Measurements from ENCODE around the gene ALOX15B. TPM values are rescaled to one million over a fixed set of nuclear protein-coding genes. Genes with fewer than 3 reads are reported as not detected.

Gene ALOX15B, protein sequence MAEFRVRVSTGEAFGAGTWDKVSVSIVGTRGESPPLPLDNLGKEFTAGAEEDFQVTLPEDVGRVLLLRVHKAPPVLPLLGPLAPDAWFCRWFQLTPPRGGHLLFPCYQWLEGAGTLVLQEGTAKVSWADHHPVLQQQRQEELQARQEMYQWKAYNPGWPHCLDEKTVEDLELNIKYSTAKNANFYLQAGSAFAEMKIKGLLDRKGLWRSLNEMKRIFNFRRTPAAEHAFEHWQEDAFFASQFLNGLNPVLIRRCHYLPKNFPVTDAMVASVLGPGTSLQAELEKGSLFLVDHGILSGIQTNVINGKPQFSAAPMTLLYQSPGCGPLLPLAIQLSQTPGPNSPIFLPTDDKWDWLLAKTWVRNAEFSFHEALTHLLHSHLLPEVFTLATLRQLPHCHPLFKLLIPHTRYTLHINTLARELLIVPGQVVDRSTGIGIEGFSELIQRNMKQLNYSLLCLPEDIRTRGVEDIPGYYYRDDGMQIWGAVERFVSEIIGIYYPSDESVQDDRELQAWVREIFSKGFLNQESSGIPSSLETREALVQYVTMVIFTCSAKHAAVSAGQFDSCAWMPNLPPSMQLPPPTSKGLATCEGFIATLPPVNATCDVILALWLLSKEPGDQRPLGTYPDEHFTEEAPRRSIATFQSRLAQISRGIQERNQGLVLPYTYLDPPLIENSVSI
- total RNA-seq (2013), result 2.4 TPM
- polyA plus RNA-seq (1 to 10 TPM; 1.7 to 2.8 (median 2.0) TPM), polyA minus RNA-seq (2.6 and 3.5 TPM in 2 replicates), total RNA-seq (0.34 to 2.6 (median 1.4) reads per million in 11 experiments)

DNA sequence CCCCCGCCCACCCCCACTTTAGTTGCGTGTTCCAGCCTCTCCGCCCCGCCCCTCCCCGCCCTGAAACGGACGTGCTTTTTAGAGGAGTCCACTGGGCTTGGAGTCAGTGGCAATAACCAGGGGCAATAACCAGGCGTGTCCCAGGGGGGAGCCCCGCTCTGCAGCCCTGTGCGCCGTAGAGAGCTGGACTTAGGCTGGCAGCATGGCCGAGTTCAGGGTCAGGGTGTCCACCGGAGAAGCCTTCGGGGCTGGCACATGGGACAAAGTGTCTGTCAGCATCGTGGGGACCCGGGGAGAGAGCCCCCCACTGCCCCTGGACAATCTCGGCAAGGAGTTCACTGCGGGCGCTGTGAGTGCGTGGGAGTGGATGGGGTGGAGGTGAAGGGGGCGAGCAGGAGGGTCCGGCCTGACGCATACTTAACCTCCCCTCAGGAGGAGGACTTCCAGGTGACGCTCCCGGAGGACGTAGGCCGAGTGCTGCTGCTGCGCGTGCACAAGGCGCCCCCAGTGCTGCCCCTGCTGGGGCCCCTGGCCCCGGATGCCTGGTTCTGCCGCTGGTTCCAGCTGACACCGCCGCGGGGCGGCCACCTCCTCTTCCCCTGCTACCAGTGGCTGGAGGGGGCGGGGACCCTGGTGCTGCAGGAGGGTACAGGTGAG is at the start of gene ALOX15B:
Gene ALOX15B, plus strand, starts transcription at position 106 of the 657 bp plus-strand sequence. Its CDS starts 97 bp downstream, at position 203.
- no peaks in the 10 kb centered on the region for H3K27me3 ChIP-seq (ENCODE audit: control insufficient read depth in 2 of 2, insufficient read depth in 2 of 2, low read length in 2 of 2)
- WGBS (ENCODE audit: insufficient coverage), result 7% methylated on average over 23 of the region's 37 CpGs
- H3K36me3 ChIP-seq (replicated peaks in 1 of 2; ENCODE audit: control insufficient read depth in 1 of 2, insufficient read depth in 2 of 2, low read length in 2 of 2), result no peaks in the 10 kb centered on the region
- TF ChIP-seq, protein P1, sequence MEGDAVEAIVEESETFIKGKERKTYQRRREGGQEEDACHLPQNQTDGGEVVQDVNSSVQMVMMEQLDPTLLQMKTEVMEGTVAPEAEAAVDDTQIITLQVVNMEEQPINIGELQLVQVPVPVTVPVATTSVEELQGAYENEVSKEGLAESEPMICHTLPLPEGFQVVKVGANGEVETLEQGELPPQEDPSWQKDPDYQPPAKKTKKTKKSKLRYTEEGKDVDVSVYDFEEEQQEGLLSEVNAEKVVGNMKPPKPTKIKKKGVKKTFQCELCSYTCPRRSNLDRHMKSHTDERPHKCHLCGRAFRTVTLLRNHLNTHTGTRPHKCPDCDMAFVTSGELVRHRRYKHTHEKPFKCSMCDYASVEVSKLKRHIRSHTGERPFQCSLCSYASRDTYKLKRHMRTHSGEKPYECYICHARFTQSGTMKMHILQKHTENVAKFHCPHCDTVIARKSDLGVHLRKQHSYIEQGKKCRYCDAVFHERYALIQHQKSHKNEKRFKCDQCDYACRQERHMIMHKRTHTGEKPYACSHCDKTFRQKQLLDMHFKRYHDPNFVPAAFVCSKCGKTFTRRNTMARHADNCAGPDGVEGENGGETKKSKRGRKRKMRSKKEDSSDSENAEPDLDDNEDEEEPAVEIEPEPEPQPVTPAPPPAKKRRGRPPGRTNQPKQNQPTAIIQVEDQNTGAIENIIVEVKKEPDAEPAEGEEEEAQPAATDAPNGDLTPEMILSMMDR (IDR thresholded peaks at IDR 0.05), result no peak
- peak in 1 of 3 donors; percentile 40 for DNase-seq
- peaks cover 5% of the 10 kb centered on the region for H3K79me2 ChIP-seq (ENCODE audit: insufficient read depth, low read length)
- H3K4me3 ChIP-seq (replicated peaks in 1 of 3; ENCODE audit: low read depth in 2 of 3, low read length in 3 of 3), result peak within 1 kb of the TSS; percentile 10 to 74 (median 37)
- H3K27ac Mint-ChIP-seq, result peak within 1 kb of the TSS in 4 of 7 donors; percentile 46 to 78 (median 60)
- peak within 1 kb of the TSS; percentile 31 for H3K9ac ChIP-seq (ENCODE audit: insufficient read depth, low read length, poor library complexity, severe bottlenecking)
- no peaks in the 10 kb centered on the region for H3K9me3 ChIP-seq (replicated peaks in 1 of 2; ENCODE audit: control insufficient read depth in 1 of 2, insufficient read depth in 1 of 2, low read length in 2 of 2)
- H3K4me3 Mint-ChIP-seq, result peak within 1 kb of the TSS; percentile 79 to 85
- peak within 1 kb of the TSS; percentile 92 for H2AFZ ChIP-seq (ENCODE audit: insufficient read depth, low read depth, low read length, poor library complexity, severe bottlenecking)
- intact Hi-C loops (cut with micrococcal nuclease), result loop anchor here in 1 of 2 donors (5.0 kb wide), 1 partner anchor 127 kb away; no protein-coding TSS in a partner anchor
- H3K36me3 Mint-ChIP-seq, result peaks cover 6% of the 10 kb centered on the region in 2 donors
- H3K4me2 ChIP-seq (replicated peaks; ENCODE audit: extremely low read depth, low read length, poor library complexity, severe bottlenecking), result peak within 1 kb of the TSS; percentile 61
- peaks cover 44 to 50% of the 10 kb centered on the region in 2 donors for H3K4me1 ChIP-seq (ENCODE audit: control insufficient read depth in 1 of 2, insufficient read depth in 2 of 2, low read length in 2 of 2)
- no peak within 1 kb of the TSS for H3K27ac ChIP-seq (ENCODE audit: low read depth in 1 of 2, low read length in 2 of 2)
- H3K27me3 Mint-ChIP-seq (ENCODE audit: low read depth in 3 of 3), result peaks cover 3 to 4% (median 3%) of the 10 kb centered on the region in 3 donors
- no peaks in the 10 kb centered on the region for H4K20me1 ChIP-seq (ENCODE audit: insufficient read depth, low read length)
- H3K9me3 Mint-ChIP-seq, result peaks cover 0 to 3% (median 0%) of the 10 kb centered on the region in 7 donors
- peaks cover 52% of the 10 kb centered on the region for H3K4me1 Mint-ChIP-seq
